Skin of body (tissue), 2 donors: ENCODE results near the gene CCDC85B. TPM values are rescaled to one million over a fixed set of nuclear protein-coding genes. Genes with fewer than 3 reads are reported as not detected.
"Not testable (repeated sequence)": the region's sequence is repeated elsewhere in the genome, so short reads cannot be mapped to it uniquely, and the experiment has no call there.

ENCODE experiments used
- DNase-seq: peaks from one replicate; lab custom pipeline; 2025; lab: John Stamatoyannopoulos, UW
- total RNA-seq: library from RNA; depleted of rRNA; stranded (reverse); fragments of >200 nt; gene quantifications from one replicate; pipeline ENCODE4 v1.2.3, GENCODE V29; 2014

Gene CCDC85B
- total RNA-seq: 11.4 TPM

DNA sequence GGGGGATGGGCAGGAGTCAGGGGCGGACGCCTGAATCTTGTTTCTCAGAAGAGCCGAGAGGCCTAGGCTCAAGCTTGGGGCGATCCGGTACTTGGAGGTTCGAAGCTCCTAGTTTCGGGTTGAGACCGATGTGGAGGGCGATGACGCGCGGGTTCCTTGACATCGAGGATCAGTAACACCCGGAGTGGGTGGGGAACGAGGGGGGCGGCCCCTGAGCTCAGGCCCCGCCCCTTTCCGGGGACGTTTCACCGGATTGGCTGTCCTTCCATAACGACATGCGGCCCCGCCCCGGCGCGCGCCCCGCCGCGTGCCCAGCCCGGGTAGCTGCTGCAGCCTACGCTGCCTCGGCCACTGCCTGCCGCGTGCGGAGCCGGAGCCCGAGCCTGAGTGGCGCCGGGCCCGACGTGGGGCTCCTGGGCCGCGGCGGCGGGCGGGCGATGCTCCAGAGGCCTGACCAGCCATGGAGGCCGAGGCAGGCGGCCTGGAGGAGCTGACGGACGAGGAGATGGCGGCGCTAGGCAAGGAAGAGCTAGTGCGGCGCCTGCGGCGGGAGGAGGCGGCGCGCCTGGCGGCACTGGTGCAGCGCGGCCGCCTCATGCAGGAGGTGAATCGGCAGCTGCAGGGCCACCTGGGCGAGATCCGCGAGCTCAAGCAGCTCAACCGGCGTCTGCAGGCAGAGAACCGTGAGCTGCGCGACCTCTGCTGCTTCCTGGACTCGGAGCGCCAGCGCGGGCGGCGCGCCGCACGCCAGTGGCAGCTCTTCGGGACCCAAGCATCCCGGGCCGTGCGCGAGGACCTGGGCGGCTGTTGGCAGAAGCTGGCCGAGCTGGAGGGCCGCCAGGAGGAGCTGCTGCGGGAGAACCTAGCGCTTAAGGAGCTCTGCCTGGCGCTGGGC is at the start of gene CCDC85B:
TSS of gene CCDC85B (plus strand) at position 350 of the 895 bp plus-strand sequence. CDS start at position 461, 111 bp downstream.
- DNase-seq: peak; percentile 94

DNA sequence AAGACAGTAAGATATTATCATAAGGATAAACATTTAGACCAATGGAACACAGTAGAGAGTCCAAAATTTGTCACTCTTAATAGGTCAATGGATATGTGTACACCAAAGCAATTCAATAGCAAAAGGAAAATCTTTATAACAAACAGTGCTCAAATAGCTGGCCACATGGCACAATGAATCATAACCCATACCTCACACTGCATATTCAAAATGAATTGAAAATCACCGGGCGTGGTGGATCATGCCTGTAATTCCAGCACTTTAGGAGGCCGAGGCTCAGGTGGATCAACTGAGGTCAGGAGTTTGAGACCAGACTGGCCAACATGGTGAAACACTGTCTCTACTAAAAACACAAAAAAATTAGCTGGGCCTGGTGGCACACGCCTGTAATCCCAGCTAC is 48.3 kb upstream of the CCDC85B start:
- DNase-seq: no peak

DNA sequence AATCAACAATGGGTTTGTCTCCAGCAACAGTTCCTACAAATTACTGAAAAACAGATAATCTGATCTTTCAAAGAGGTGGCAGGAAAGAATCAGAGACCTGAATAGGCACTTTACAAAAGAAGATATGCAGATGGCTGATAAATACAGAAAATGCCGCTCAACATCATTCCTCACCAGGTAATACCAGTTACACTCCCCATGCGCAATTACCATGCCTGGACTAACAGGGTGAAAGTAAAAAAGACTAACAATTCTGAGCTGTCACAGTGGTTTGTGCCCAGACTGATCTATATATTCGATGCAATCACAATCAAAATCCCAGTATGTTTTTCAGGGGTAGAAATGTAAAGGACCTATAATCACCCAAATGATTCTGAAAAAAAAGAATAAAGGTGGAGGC is 46.7 kb upstream of the CCDC85B start:
- no peak for DNase-seq

DNA sequence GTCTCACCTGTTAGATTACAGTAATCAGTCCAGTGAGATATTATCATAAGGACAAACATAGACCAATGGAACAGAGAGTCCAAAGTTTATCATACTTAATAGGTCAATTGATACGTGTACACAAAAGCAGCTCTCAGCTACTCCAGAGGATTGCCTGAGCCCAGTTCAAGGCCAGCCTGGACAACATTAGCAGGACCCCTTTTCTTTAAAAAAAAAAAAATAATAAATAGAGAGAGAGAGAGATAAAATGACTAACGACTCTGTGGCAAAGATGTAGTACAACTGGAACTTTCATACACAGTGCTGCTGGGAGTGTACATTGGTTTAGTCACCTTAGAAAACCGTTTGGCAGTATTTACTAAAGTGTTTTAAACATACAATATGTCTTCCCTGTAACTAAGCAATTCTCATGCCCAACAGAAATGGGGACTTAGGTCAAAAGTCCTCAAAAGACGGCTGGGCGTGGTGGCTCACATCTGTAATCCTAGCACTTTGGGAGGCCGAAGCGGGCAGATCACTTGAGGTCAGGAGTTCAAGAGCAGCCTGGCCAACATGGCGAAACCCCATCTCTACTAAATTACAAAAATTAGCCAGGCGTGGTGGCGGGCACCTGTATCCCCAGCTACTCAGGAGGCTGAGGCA is 46.1 kb upstream of the CCDC85B start:
- no peak for DNase-seq

DNA sequence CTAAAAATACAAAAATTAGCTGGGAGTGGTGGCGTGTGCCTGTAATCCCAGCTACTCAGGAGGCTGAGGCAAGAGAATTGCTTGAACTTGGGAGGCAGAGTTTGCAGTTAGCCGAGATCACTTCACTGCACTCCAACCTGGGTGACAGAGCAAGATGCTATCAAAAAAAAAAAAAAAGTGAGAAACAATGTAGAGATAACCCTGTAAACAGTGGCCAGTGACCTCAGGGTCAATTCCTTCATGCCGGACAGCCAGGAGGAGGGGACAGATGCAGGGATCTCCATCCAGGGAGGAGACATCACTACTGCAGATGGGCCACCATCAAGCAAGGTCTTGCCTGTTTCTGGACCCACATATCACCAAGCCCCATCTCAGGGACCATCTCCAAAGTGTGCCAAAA is 42.7 kb upstream of the CCDC85B start:
- no peak for DNase-seq

DNA sequence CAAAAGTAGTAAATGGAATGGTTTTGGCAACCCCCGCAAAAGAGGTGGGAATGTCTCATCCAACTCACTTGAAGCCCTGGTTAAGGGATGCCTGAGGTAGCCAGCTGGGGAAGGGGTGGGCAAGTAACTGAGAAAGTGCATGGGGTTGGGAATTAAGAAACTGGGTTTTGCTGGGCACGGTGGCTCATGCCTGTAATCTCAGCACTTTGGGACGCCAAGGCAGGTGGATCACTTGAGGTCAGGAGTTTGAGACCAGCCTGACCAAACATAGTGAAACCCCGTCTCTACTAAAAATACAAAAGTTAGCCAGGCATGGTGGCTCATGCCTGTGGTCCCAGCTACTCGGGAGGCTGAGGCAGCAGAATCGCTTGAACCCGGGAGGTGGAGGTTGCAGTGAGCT is 41.8 kb upstream of the CCDC85B start:
- DNase-seq: not testable (repeated sequence)

DNA sequence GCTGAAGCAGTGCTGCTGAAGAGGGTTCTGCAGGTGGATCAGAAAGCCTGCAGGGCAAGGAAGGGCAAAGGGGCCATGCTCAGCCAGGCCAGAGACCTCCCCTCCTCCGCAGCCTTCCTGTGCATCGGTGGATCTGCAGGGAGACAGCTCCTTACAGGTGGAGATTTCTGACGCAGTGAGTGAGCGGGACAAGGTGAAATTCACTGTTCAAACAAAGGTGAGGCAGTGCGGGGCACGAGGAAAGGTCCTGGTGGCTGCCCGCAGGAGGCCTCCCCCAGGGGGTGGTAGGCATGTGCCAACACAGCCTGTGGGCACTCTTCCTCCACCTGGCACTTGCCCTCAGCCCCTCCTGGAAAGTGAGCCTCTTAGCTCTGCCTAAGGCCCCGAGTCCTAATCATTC is 41.1 kb upstream of the CCDC85B start:
- DNase-seq: no peak

DNA sequence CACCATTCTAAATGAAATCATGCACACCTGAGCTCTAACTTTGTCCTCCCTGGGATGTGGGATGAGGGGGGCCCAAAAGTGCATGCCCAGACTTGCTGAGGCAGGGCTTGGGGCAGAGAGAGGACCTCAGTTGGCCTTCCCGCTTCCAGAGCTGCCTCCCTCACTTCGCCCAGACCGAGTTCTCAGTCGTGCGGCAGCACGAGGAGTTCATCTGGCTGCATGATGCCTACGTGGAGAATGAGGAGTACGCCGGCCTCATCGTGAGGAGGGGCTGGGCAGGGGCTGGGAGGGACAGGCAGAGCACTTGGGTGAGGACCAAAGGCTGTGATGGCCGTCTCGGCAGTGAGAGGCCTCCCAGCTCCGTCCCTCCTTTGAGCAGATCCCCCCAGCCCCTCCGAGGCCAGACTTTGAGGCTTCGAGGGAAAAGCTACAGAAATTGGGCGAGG is 40.7 kb upstream of the CCDC85B start:
- no peak for DNase-seq

DNA sequence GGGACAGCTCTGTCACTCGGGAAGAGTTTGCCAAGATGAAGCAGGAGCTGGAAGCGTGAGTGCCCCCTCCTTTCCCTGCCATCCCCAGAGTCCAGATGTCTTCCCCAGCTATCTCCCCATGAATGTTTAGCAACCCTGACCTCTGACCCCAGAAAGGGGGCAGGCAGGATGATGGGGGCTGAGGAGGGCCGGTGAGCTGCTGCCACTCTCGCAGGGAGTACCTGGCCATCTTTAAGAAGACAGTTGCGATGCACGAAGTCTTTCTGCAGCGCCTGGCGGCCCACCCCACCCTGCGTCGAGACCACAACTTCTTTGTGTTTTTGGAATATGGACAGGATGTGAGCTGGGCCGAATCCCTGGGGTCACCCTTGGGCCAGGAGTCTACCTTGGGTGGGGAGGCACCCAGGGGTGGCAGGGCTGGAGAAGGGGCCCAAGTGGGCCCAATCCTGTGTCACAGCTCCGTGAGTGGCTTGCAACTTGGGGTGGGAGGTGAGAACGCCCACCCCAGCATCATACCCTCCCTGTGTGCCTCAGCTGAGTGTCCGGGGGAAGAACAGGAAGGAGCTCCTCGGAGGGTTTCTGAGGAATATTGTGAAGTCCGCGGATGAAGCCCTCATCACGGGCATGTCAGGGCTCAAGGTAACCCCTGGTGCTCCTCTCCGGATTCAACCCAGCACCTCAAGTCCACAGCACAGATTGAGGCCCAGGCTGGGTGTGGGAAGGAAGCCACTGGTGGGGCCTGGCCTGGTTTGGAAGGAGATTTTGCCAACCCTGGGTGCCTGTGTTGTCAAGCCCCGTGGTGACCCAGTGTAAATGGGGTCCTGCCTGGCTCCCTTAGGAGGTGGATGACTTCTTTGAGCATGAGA is 40.0 kb upstream of the CCDC85B start:
- no peak for DNase-seq

DNA sequence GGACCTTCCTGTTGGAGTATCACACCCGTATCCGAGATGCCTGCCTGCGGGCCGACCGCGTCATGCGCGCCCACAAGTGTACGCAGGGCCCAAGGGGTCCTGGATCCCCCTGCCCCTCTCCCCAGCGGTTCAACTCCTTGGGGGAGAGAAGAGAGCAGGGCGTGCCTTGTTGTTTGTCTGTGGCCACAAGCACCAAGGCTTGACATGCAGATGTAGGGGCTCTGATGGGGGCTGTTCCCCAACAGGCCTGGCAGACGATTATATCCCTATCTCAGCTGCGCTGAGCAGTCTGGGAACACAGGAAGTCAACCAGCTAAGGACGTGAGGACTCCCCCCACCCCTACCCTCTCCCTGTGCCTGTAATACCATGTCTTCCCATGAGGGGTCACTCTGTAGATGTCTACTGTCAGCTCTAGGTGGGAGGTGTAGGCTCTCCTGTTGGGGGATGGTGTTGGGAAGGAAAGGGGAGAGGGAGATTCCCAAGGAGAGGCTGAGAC is 39.3 kb upstream of the CCDC85B start:
- DNase-seq: no peak

DNA sequence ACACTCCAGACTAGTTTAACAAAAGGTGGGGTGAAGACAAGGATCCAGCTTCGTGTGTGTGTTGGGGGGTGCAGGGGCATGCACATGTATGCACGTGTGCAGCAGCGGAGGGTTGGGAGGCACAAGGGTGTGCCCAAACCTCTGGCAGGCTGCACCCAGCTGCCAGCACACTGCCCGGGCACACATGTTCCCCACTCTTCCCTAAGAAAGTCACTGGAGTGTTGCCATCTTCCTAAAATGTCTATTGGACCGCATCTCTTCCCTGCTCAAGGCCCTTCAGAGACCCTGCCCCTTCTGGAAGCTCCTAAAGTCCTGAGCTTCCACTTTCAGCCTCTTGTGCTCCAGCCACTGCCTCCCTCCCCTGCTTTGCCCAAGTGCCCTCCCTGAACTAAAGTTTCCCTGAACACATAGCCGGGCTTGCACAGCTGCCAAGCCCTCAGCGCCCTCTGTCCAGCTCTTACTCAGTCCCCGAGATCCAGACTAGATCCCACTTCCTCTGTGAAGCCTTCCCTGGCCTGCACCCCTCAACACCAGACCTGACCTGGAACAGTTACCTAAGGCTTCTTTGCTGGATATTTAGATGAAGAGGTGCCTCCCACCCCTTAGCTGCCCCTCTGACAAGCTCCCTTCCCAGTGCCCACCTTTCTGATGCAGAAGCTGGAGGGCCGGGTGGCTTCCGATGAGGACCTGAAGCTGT is 38.5 kb upstream of the CCDC85B start:
- no peak for DNase-seq

DNA sequence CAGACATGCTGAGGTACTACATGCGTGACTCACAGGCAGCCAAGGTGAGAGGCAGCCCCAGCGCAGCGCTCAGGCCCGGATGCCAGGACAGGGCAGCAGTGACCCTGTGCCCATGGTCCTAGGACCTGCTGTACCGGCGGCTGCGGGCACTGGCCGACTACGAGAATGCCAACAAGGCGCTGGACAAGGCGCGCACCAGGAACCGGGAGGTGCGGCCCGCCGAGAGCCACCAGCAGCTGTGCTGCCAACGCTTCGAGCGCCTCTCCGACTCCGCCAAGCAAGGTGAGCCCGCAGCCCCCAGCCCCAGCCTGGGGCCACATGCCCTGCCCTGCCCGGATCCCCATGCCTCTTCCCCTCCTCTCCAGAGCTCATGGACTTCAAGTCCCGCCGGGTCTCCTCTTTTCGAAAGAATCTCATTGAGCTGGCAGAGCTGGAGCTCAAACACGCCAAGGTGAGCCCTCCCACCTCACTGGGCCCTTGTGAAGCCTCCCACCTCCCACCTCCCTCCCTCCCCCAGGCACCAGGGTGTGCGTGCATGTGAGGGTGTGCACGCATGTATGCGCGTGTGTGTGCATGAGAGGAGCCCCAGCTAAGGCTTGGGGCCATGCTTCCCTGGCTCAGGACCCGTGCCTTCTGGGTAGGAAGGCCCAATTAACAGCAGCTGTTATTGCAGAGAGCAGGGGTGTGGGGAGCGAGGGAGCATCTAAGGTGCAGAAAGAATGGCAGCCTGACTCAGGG is 37.8 kb upstream of the CCDC85B start:
- DNase-seq: no peak

DNA sequence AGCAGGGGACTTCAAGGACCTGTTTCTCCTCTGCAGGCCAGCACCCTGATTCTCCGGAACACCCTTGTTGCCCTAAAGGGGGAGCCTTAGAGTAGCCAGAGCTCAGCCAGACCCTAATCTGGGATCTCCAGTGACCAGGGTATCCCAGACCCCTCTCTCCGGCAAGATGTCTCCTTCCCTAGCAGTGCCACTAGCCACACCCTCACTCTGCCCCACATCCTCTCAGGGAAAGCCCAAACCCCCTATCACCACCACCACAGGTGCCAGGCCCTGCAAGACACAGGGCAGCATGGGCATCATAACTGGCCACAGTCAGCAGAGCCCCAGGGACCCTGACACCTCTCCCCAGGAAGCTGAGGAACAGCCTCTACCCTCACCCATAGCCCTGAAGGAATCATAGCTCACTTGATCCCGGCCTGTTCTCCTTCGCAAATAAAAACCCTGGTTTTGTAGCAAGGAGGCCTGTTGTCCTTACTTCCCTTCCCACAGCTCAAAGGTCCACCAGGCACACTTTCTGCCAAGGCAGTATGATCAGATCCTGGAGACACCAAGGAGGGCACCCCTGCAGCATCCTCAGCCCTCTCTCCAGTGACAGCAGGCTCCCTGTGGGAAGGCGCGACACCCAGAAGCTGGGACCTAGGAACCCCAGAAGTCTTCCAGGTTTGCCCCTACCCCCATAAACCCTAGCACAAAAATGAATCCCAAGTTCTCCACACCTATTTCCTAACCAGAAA is 37.1 kb upstream of the CCDC85B start:
- DNase-seq: no peak

DNA sequence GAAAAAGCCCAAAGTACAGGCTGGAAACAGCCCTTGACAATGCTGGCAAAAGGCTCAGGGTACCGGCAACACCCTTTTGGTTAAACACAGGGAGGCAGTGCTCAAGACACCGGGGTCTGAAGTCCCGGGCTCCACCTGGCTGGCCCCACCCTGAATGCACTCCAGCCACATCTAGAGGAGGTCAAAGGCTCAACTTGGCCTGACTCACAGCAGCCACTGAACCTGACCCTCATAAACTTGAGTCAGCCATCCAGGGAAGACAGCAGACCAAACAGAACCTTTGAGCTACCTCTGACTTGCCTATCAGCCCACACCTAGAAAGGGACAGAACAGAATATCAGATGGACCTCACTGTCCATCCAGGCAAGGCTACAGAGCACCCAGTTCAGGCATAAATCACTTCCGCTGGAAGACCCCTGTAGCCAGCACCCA is 36.3 kb upstream of the CCDC85B start:
- DNase-seq: no peak

DNA sequence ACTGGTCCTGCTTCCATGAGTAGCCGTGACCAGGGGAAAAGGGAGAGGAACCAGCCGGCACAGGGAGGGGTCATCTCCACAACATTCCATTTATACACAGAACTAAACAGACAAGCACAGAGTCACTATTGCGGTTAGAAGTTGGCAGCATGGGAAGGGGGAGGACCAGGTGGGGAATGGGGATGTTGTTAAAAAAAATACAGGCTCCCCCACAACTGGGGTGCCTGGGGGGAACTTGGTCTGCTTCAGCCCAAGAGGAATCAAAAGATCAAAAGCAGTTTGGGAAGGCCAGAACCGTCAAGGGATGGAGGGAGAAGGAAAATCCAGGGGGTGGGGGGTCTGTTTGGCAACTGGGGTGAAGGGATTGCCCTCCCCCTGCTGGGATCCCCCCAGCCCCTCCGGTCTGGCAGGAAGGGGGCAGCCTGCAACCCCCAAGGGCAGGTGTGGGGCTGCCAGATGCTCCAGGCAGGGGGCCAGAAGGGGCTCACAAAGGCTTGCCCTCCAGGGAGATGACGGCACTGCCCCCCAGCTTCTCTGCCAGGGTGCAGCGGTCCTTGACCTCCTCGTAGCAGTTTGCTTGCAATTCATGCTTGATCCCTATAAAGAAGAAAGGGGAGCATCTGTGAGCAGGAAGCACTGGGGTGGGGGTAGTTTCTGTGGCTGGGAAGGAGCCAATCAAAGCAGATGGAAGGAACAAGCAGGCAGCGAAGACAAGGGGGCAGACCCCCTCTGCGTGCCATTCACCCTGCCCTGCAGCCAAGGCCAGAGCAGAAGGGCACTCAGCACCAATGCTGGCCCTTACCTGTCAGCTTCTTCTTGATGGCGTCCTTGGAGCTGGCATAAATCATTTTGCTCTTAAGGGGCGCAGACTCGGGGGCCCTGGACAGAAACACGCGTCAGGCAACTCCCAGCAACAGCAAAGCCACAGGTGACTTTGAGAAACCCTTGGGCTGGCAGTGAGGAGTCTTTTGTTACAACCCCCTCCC is 35.3 kb upstream of the CCDC85B start:
- DNase-seq: no peak

DNA sequence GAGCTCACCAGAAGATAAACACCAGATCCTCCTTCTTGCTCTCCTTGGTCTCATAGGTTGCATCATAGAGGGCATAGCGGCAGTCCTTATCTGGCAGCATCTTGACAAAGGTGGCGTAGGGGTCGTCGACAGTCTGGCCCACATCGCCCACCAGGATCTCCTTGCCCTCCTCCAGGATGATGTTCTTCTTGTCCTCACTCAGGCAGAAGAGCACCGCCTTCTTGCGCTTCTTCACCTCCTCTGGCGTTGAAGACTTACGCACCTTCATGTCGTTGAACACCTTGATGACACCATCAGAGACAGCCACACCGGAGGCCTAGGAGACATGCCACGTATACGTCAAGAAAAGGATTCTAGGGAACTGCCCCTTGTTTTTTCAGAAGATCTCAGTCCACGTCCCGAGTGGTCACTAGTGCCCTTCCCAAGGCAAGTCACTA is 34.5 kb upstream of the CCDC85B start:
- DNase-seq: no peak

DNA sequence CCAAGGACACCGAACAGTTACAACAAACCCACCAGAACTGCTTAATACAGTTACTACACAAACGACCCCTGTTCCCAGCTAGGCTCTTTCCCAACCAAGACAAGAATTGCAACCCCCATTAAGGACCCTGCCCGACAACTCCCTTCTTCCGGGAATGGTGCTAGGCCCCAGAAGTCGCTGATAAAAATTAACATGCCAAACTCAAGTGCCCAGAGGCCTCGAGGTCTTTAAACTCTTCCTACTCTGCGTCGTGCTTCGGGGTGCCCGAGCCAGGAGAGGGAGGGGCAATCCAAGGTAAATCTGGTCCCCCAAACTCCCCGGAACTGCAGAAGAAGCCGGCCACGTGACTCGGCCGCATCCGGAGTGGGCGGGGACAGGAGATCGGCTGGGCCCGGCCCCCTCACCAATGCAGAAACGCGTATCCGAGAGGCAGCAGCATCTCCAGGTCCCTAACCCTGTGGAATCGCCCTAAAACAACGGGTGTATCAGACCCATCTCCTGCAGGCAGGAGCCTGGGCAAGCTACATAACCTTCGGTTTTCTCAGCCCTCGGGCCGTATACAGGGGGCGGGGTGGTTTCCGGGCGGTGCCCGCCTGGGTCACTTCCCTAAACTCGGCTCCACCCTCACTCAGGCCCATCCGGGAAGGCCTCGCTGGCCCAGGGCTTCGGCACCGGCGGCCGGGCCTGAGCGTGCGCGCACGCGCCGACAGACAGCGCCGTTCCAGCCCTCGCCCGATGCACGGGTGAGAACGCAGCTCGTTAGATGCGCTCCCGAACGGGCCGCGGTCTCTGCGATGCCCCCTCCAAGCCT is 33.6 kb upstream of the CCDC85B start:
- peak; percentile 60 for DNase-seq
